ENCODE data around the gene TOR1A. TPM values are rescaled to one million over a fixed set of nuclear protein-coding genes. Genes with fewer than 3 reads are reported as not detected.

TOR1A gene
- total RNA-seq, 1 donor from 2014 or later: 42.3 TPM

GRCh38 chr9:129851821-129852220, 27.9 kb upstream of the TOR1A start:
- H3K4me3 Mint-ChIP-seq (ENCODE audit: unreplicated experiment): peak overlapping the region; percentile 79
- H3K9me3 Mint-ChIP-seq (ENCODE audit: unreplicated experiment): peaks cover 16% of the 10 kb centered on the region
- no peak for DNase-seq
- H3K36me3 Mint-ChIP-seq (ENCODE audit: unreplicated experiment): peaks cover 7% of the 10 kb centered on the region
- H3K27ac Mint-ChIP-seq (ENCODE audit: unreplicated experiment): peak overlapping the region; percentile 98
- peaks cover 38% of the 10 kb centered on the region for H3K4me1 Mint-ChIP-seq (ENCODE audit: low read depth, unreplicated experiment)
- H3K27me3 Mint-ChIP-seq (ENCODE audit: unreplicated experiment): peaks cover 8% of the 10 kb centered on the region
- TF ChIP-seq, protein P1, sequence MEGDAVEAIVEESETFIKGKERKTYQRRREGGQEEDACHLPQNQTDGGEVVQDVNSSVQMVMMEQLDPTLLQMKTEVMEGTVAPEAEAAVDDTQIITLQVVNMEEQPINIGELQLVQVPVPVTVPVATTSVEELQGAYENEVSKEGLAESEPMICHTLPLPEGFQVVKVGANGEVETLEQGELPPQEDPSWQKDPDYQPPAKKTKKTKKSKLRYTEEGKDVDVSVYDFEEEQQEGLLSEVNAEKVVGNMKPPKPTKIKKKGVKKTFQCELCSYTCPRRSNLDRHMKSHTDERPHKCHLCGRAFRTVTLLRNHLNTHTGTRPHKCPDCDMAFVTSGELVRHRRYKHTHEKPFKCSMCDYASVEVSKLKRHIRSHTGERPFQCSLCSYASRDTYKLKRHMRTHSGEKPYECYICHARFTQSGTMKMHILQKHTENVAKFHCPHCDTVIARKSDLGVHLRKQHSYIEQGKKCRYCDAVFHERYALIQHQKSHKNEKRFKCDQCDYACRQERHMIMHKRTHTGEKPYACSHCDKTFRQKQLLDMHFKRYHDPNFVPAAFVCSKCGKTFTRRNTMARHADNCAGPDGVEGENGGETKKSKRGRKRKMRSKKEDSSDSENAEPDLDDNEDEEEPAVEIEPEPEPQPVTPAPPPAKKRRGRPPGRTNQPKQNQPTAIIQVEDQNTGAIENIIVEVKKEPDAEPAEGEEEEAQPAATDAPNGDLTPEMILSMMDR (IDR thresholded peaks at IDR 0.05; ENCODE audit: partially characterized antibody, unreplicated experiment): no peak

GRCh38 chr9:129850821-129851550, 27.1 kb upstream of the TOR1A start:
- peaks cover 7% of the 10 kb centered on the region for H3K36me3 Mint-ChIP-seq (ENCODE audit: unreplicated experiment)
- peak overlapping the region; percentile 79 for H3K4me3 Mint-ChIP-seq (ENCODE audit: unreplicated experiment)

DNA sequence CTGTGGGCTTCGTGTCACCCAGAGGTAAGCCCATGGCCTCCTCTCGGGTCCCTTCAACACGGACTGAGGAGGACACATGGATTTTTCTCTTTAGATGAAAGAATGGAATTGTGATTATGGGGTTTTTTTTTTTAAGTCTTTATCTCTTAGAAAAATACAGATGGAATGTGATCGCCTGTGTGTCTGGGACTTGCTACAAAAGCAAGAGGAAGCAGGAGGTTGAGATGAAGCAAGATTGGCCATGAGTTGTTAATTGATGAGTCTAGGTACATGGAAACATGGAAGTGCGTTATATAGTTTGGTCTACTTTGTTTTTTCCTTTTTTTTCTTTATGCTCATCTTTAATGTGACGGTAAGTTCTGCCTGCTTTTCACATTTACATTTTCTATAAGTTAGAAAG, 26.0 kb upstream of the TOR1A start:
- TF ChIP-seq, protein P1 (IDR thresholded peaks at IDR 0.05; ENCODE audit: partially characterized antibody, unreplicated experiment): no peak
- Mint-ChIP-seq H3K4me3 (ENCODE audit: unreplicated experiment) (no peak overlapping the region), H3K27me3 (ENCODE audit: unreplicated experiment) (peaks cover 8% of the 10 kb centered on the region), H3K36me3 (ENCODE audit: unreplicated experiment) (peaks cover 7% of the 10 kb centered on the region), H3K9me3 (ENCODE audit: unreplicated experiment) (peaks cover 16% of the 10 kb centered on the region), H3K27ac (ENCODE audit: unreplicated experiment) (peak overlapping the region; percentile 57), H3K4me1 (ENCODE audit: low read depth, unreplicated experiment) (peaks cover 34% of the 10 kb centered on the region)
- no peak for DNase-seq

More at GRCh38 chr9:129850821-129851550, 27.1 kb upstream of the TOR1A start:
- DNase-seq: no peak
- Mint-ChIP-seq H3K27me3 (ENCODE audit: unreplicated experiment) (peaks cover 8% of the 10 kb centered on the region), H3K4me1 (ENCODE audit: low read depth, unreplicated experiment) (peaks cover 34% of the 10 kb centered on the region), H3K27ac (ENCODE audit: unreplicated experiment) (peak overlapping the region; percentile 98), H3K9me3 (ENCODE audit: unreplicated experiment) (peaks cover 16% of the 10 kb centered on the region)
- TF ChIP-seq, protein P1 (IDR thresholded peaks at IDR 0.05; ENCODE audit: partially characterized antibody, unreplicated experiment): no peak

DNA sequence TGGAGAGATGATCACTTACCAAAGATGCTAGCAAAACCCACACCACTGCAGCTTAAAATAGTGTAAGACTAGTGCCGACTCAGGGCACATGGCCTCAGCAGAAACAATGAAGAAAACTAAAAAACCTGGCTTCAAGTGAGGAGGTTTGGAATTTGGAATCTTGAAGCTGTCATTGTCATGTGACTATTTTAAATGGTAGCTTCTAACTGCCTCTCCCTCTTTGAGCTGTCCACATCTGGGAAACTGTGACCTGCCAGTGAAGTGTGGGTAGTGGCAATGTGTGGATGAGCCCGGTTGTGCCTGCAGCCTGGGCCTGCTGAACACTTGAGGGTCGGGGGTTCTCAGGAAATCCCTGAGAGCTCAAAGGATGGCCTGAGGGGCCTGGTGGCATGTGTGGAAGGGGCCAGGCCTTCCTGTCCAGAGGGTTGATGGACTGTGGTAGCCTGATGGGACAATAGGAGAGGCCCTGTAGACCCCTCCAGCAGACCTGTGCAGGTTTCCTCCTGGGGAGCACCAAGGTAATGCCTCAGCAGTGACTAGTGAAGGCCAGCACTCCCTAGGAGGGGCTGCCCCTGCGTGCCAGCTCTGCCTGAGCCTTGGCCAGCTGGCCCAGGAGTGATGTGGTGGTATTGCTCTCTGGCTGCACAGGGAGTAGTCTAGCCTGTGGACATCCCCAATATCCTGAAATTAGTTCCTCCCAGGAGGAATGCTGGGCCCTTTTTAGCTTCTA, 24.9 kb upstream of the TOR1A start:
- no peak for DNase-seq
- H3K4me3 Mint-ChIP-seq (ENCODE audit: unreplicated experiment): no peak overlapping the region
- peaks cover 28% of the 10 kb centered on the region for H3K4me1 Mint-ChIP-seq (ENCODE audit: low read depth, unreplicated experiment)
- peaks cover 13% of the 10 kb centered on the region for H3K9me3 Mint-ChIP-seq (ENCODE audit: unreplicated experiment)
- TF ChIP-seq, protein P1 (IDR thresholded peaks at IDR 0.05; ENCODE audit: partially characterized antibody, unreplicated experiment): no peak
- no peak overlapping the region for H3K27ac Mint-ChIP-seq (ENCODE audit: unreplicated experiment)
- no peaks in the 10 kb centered on the region for H3K36me3 Mint-ChIP-seq (ENCODE audit: unreplicated experiment)
- peaks cover 8% of the 10 kb centered on the region for H3K27me3 Mint-ChIP-seq (ENCODE audit: unreplicated experiment)

DNA sequence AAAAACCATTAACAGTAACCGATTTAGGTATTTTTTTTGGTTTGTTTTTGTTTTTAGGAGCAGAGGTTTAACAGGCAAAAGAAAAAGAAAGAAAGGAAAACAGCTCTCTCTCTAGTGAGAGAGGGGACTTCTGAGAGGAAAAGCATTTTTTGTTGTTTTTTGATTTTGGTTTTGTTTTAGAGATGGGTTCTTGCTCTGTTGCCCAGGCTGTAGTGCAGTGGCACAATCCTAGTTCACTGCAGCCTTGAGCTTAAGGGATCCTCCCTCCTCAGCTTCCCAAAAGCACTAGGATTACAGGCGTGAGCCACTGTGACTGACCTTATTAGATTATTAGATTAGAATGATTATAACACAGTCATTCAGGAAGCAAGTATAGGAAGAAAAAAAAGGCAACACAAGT, 21.4 kb upstream of the TOR1A start:
- DNase-seq: no peak
- no peak overlapping the region for H3K27ac Mint-ChIP-seq (ENCODE audit: unreplicated experiment)
- no peak overlapping the region for H3K4me3 Mint-ChIP-seq (ENCODE audit: unreplicated experiment)
- H3K4me1 Mint-ChIP-seq (ENCODE audit: low read depth, unreplicated experiment): peaks cover 8% of the 10 kb centered on the region
- peaks cover 5% of the 10 kb centered on the region for H3K9me3 Mint-ChIP-seq (ENCODE audit: unreplicated experiment)
- no peaks in the 10 kb centered on the region for H3K27me3 Mint-ChIP-seq (ENCODE audit: unreplicated experiment)
- H3K36me3 Mint-ChIP-seq (ENCODE audit: unreplicated experiment): no peaks in the 10 kb centered on the region
- TF ChIP-seq, protein P1 (IDR thresholded peaks at IDR 0.05; ENCODE audit: partially characterized antibody, unreplicated experiment): no peak

Measured in glutamatergic neuron (in vitro differentiated cells).